ENCODE data around the gene VLDLR.

- no peak for TF ChIP-seq CTCF (IDR thresholded peaks at IDR 0.05)
- TF ChIP-seq POLR2A (IDR thresholded peaks at IDR 0.05) = no peak
- TF ChIP-seq POLR2AphosphoS5 (IDR thresholded peaks at IDR 0.05) = no peak
Observed at GRCh38 chr9:2691626-2692025, 70.0 kb downstream of the VLDLR start.
